A549 (cell line): ENCODE measurements around the gene ZNF581. TPM values are rescaled to one million over a fixed set of nuclear protein-coding genes. Genes with fewer than 3 reads are reported as not detected.

Experiments
- ATAC-seq, 2 experiments: fragments of 200-7000 bp in 1 of 2; fragments of >200 bp in 1 of 2; cut with Nextera tagmentation in 1 of 2; cut with Tn5 transposase in 1 of 2; 3 replicates each; pipeline versions ENCODE4 v1.8.0 to v1.9.1; 2018 to 2020; ENCODE audit warnings: mild to moderate bottlenecking in 1 of 2, moderate library complexity in 1 of 2
- CTCF ChIA-PET: fragments of 300-600 bp; sonication (Branson Sonifier 250); formaldehyde crosslinking; extraction: SDS; loops from one replicate; lab custom pipeline; 2021; ENCODE audit warnings: antibody characterized with exemption, inconsistent platforms; lab: Yijun Ruan, JAX
- POLR2A ChIA-PET: fragments of 350-600 bp; formaldehyde crosslinking; extraction: SDS; loops from one replicate; lab custom pipeline; 2021; ENCODE audit warnings: antibody characterized with exemption, inconsistent platforms; lab: Yijun Ruan, JAX
- DNase-seq, 2 experiments: peaks; one replicate each; pipeline versions ENCODE4 v3.0.0 to v3.0.0-alpha.2; 2011 to 2016; ENCODE audit warnings: low read depth in 1 of 2, low spot score in 1 of 2
- FAIRE-seq: peaks from 2 replicates; lab custom pipeline; 2011; peaks lifted over from hg19 to GRCh38; lab: Jason Lieb, UNC
- H3K27ac ChIP-seq, 2 experiments: fragments of >200 bp; sonication (Bioruptor Twin); formaldehyde crosslinking; 3 replicates each; pipeline ENCODE4 v1.5.1; 2016 to 2017
- H3K4me1 ChIP-seq: fragments of >200 bp; sonication (Bioruptor Twin); formaldehyde crosslinking; 3 replicates; pipeline ENCODE4 v1.6.1; 2016
- H3K4me2 ChIP-seq: fragments of >200 bp; sonication (Bioruptor Twin); formaldehyde crosslinking; 3 replicates; pipeline ENCODE4 v1.6.1; 2016
- H3K4me3 ChIP-seq: fragments of >200 bp; sonication (Bioruptor Twin); formaldehyde crosslinking; 3 replicates; pipeline ENCODE4 v1.5.1; 2016
- H3K9me3 ChIP-seq: fragments of >200 bp; sonication (Bioruptor Twin); formaldehyde crosslinking; 3 replicates; pipeline ENCODE4 v1.6.1; 2016
- BCL3 ChIP-seq: fragments of >200 bp; sonication (Bioruptor Twin); formaldehyde crosslinking; IDR thresholded peaks from 3 replicates; pipeline ENCODE4 v1.6.1; 2016
- CHD4 ChIP-seq: fragments of 200-600 bp; sonication (generic); IDR thresholded peaks from 2 replicates; pipeline ENCODE4 v1.6.1; 2016; ENCODE audit warnings: antibody characterized with exemption, mild to moderate bottlenecking, borderline replicate concordance
- CTCF ChIP-seq: fragments of >200 bp; sonication (Bioruptor Twin); formaldehyde crosslinking; IDR thresholded peaks from 3 replicates; pipeline ENCODE4 v1.5.1; 2016
- EHF ChIP-seq: fragments of 250-450 bp; sonication (Bioruptor Pico); IDR thresholded peaks from 2 replicates; pipeline ENCODE4 v1.5.0; 2020; ENCODE audit warnings: mild to moderate bottlenecking
- EHMT2 ChIP-seq: fragments of 200-600 bp; sonication (generic); IDR thresholded peaks from 2 replicates; pipeline ENCODE4 v1.6.1; 2016; ENCODE audit warnings: antibody characterized with exemption, low read depth, mild to moderate bottlenecking, moderate library complexity
- EP300 ChIP-seq, 2 experiments: fragments of >200 bp; sonication (Bioruptor Twin); formaldehyde crosslinking; IDR thresholded peaks; 2 replicates in 1 of 2; 3 replicates in 1 of 2; pipeline ENCODE4 v1.6.1; 2016 to 2017
- FOSB ChIP-seq: fragments of 250-450 bp; sonication (Bioruptor Pico); IDR thresholded peaks from 2 replicates; pipeline ENCODE4 v1.5.0; 2020; ENCODE audit warnings: mild to moderate bottlenecking, moderate library complexity
- FOXS1 ChIP-seq: fragments of 250-450 bp; sonication (Bioruptor Pico); IDR thresholded peaks from 2 replicates; pipeline ENCODE4 v1.5.0; 2020; ENCODE audit warnings: mild to moderate bottlenecking, moderate library complexity
- HEYL ChIP-seq: fragments of 250-450 bp; sonication (Bioruptor Pico); IDR thresholded peaks from 2 replicates; pipeline ENCODE4 v1.8.0; 2021; ENCODE audit warnings: mild to moderate bottlenecking, moderate library complexity
- HMGXB4 ChIP-seq: fragments of 250-450 bp; sonication (Bioruptor Pico); IDR thresholded peaks from 2 replicates; pipeline ENCODE4 v1.5.0; 2021; ENCODE audit warnings: mild to moderate bottlenecking, moderate library complexity, borderline replicate concordance
- HOXA7 ChIP-seq: fragments of 250-450 bp; sonication (Bioruptor Pico); IDR thresholded peaks from 2 replicates; pipeline ENCODE4 v1.5.0; 2020; ENCODE audit warnings: mild to moderate bottlenecking, moderate library complexity
- HOXB13 ChIP-seq: fragments of 250-450 bp; sonication (Bioruptor Pico); IDR thresholded peaks from 2 replicates; pipeline ENCODE4 v1.5.0; 2020; ENCODE audit warnings: low read depth, mild to moderate bottlenecking, moderate library complexity
- JUN ChIP-seq, 2 experiments: fragments of >200 bp; sonication (Bioruptor Twin); formaldehyde crosslinking; IDR thresholded peaks; 2 replicates in 1 of 2; 3 replicates in 1 of 2; pipeline ENCODE4 v1.6.1; 2016 to 2017
- KDM1A ChIP-seq: fragments of 200-600 bp; sonication (generic); IDR thresholded peaks from 2 replicates; pipeline ENCODE4 v1.6.1; 2016; ENCODE audit warnings: low read depth, mild to moderate bottlenecking
- MYC ChIP-seq: IDR thresholded peaks from 2 replicates; pipeline ENCODE4 v1.6.1; 2012; ENCODE audit warnings: mild to moderate bottlenecking, inconsistent platforms, low read length, improper control_type of control experiment, borderline replicate concordance
- NFE2L2 ChIP-seq: fragments of 150-350 bp; conservative IDR thresholded peaks from 2 replicates; pipeline ENCODE4 v1.6.1; 2014; ENCODE audit warnings: low read length
- NR3C1 ChIP-seq: fragments of >200 bp; sonication (Bioruptor Twin); formaldehyde crosslinking; IDR thresholded peaks from 3 replicates; pipeline ENCODE4 v1.6.1; 2017
- PBX3 ChIP-seq: IDR thresholded peaks from 2 replicates; pipeline ENCODE4 v1.6.1; 2012
- POLR2A ChIP-seq: IDR thresholded peaks from 2 replicates; pipeline ENCODE4 v1.6.1; 2012; ENCODE audit warnings: mild to moderate bottlenecking, low read length
- RFX5 ChIP-seq: fragments of 450-650 bp; IDR thresholded peaks from 2 replicates; pipeline ENCODE4 v1.7.1; 2014; ENCODE audit warnings: antibody characterized with exemption, mild to moderate bottlenecking, moderate library complexity
- RNF2 ChIP-seq: fragments of 200-600 bp; sonication (generic); IDR thresholded peaks from 2 replicates; pipeline ENCODE4 v1.6.1; 2016; ENCODE audit warnings: low read depth, mild to moderate bottlenecking, antibody characterized with exemption, moderate library complexity, borderline replicate concordance
- SMC3 ChIP-seq: fragments of >200 bp; sonication (Bioruptor Twin); formaldehyde crosslinking; IDR thresholded peaks from 3 replicates; pipeline ENCODE4 v1.6.1; 2018; ENCODE audit warnings: inconsistent platforms
- TP53 ChIP-seq: fragments of 250-450 bp; sonication (Bioruptor Pico); IDR thresholded peaks from 2 replicates; pipeline ENCODE4 v1.5.0; 2021; ENCODE audit warnings: mild to moderate bottlenecking, moderate library complexity
- USF2 ChIP-seq: fragments of 450-650 bp; IDR thresholded peaks from 2 replicates; pipeline ENCODE4 v1.6.1; 2014; ENCODE audit warnings: antibody characterized with exemption
- WGBS: methylation state at CpG from one replicate; pipeline ENCODE4 v1.1.6; 2017; ENCODE audit errors: missing lambda C conversion rate; 5-methylcytosine and 5-hydroxymethylcytosine counted together
- polyA plus RNA-seq, 4 experiments: library from polyadenylated mRNA; depleted of rRNA in 3 of 4; stranded (reverse); fragments of >200 nt; fragmentation: RNase III in 1 of 4; extraction: RNeasy Plus Mini Kit Qiagen cat#74134 plus additional on column Dnase treatment in 1 of 4; gene quantifications; 2 replicates in 3 of 4; 3 replicates in 1 of 4; pipeline ENCODE4 v1.2.3, GENCODE V29; 2011 to 2017

The ZNF581 gene
- polyA plus RNA-seq, 2 of the 4 experiments (the other 2 are of a cell fraction): 13.9 to 24.9 TPM

- TF ChIP-seq CTCF: 0 out of 3 replicates have a peak, but pooled peaks have one; percentile 10
- TF ChIP-seq EP300 (IDR thresholded peaks at IDR 0.05): peak in 1 of 2 experiments; percentile 37; a peak in 1 of 5 replicates
- TF ChIP-seq RFX5: no peak
- TF ChIP-seq MYC: no peak
- TF ChIP-seq BCL3: peak; percentile 95
- no peak for TF ChIP-seq EHF (CRISPR knock-in tag)
- no peak for TF ChIP-seq HOXB13 (CRISPR knock-in tag)
- TF ChIP-seq TP53 (CRISPR knock-in tag): no peak
Measured at GRCh38 chr19:55640577-55641425, 2.6 kb upstream of the ZNF581 start, which contains the start of gene ZNF580 (continued).

GRCh38 chr19:55641426-55642152 lies 1.9 kb upstream of the ZNF581 start:
- H3K9me3 ChIP-seq: no peaks in the 10 kb centered on the region
- ATAC-seq (peak; percentile 14 to 23), DNase-seq (peak; percentile 63 to 68), FAIRE-seq (no peak)
- TF ChIP-seq BCL3: 0 out of 3 replicates have a peak, but pooled peaks have one; percentile 20
- no peak for TF ChIP-seq HOXA7 (CRISPR knock-in tag)
- no peak for TF ChIP-seq NFE2L2
- no peak for TF ChIP-seq FOSB (CRISPR knock-in tag)
- no peak for TF ChIP-seq NR3C1
- peak; percentile 2; the same call in 1 of the 2 replicates for TF ChIP-seq POLR2A
- no peak; a peak in 1 of 5 replicates for TF ChIP-seq JUN (IDR thresholded peaks at IDR 0.05)
- no peak for TF ChIP-seq FOXS1
- peak; percentile 72 for TF ChIP-seq PBX3
- no peak for TF ChIP-seq EHMT2
- no peak for TF ChIP-seq HOXB13 (CRISPR knock-in tag)
- TF ChIP-seq USF2: no peak
- no peak for TF ChIP-seq KDM1A
- TF ChIP-seq RNF2: no peak
- no peak for TF ChIP-seq CHD4
- no peak for TF ChIP-seq HMGXB4 (CRISPR knock-in tag)
- no peak for TF ChIP-seq MYC
- TF ChIP-seq SMC3: no peak
- no peak for TF ChIP-seq HEYL
- POLR2A ChIA-PET: interaction anchor here (0.6 to 4.1 kb wide), 4 partner anchors 9 to 406 kb away, joined by 3 to 25 read pairs (median 4); partner anchors contain the start of gene U2AF2
- H3K4me3 ChIP-seq: peak overlapping the region; percentile 63
- 3% methylated on average over 24 of the region's 25 CpGs for whole genome bisulfite sequencing
- H3K4me1 ChIP-seq: peaks cover 29% of the 10 kb centered on the region
- CTCF ChIA-PET: interaction anchor here (1.9 to 6.3 kb wide), 4 partner anchors 9 to 137 kb away, joined by 5 to 70 read pairs (median 16); no protein-coding TSS in a partner anchor
- H3K4me2 ChIP-seq: peak overlapping the region; percentile 100
- peak overlapping the region; percentile 92 to 97 for H3K27ac ChIP-seq
